Measurements from ENCODE around the gene CAPN7.

Gene CAPN7

GRCh38 chr3:15220661-15221060 is 14.6 kb downstream of the CAPN7 start:
- no peak overlapping the region for H3K9ac ChIP-seq (ENCODE audit: low read depth, low read length)
- no peaks in the 10 kb centered on the region; the same call in 1 of the 2 replicates for H3K79me2 ChIP-seq (ENCODE audit: insufficient read depth, low read length)
- TF ChIP-seq EZH2 (IDR thresholded peaks at IDR 0.05; ENCODE audit: borderline replicate concordance, low read depth, low read length, severe bottlenecking): no peak
- TF ChIP-seq CTCF (IDR thresholded peaks at IDR 0.05; ENCODE audit: borderline replicate concordance, extremely low read depth, low read length, poor library complexity, severe bottlenecking): no peak
- ATAC-seq (ENCODE audit: insufficient read depth, low read depth) (no peak), DNase-seq (no peak)
- H3K4me1 ChIP-seq (ENCODE audit: insufficient read depth, low read length): no peaks in the 10 kb centered on the region; the same call in 1 of the 2 replicates
- no peak overlapping the region for H3K27ac ChIP-seq (ENCODE audit: low read length)
- no peak overlapping the region for H3K4me3 ChIP-seq (ENCODE audit: low read depth in 1 of 2, low read length in 2 of 2)
- H3K4me2 ChIP-seq (ENCODE audit: insufficient read depth, low read length): no peak overlapping the region
- H2AFZ ChIP-seq (ENCODE audit: low read depth, low read length): no peak overlapping the region
- peaks cover 91% of the 10 kb centered on the region for H3K36me3 ChIP-seq (ENCODE audit: insufficient read depth, low read length)
- no peaks in the 10 kb centered on the region; the same call in 1 of the 2 replicates for H4K20me1 ChIP-seq (ENCODE audit: insufficient read depth, low read length)
- no peaks in the 10 kb centered on the region for H3K9me3 ChIP-seq (ENCODE audit: insufficient read depth, low read length, severe bottlenecking)
- no peaks in the 10 kb centered on the region for H3K27me3 ChIP-seq (ENCODE audit: insufficient read depth, low read length, poor library complexity)

GRCh38 chr3:15221574-15222217 is 15.7 kb downstream of the CAPN7 start:
- no peak overlapping the region for H3K4me3 ChIP-seq (ENCODE audit: low read depth in 1 of 2, low read length in 2 of 2)
- H3K9me3 ChIP-seq (ENCODE audit: insufficient read depth, low read length, severe bottlenecking): no peaks in the 10 kb centered on the region
- DNase-seq: no peak
- H3K36me3 ChIP-seq (ENCODE audit: insufficient read depth, low read length): peaks cover 91% of the 10 kb centered on the region
- no peaks in the 10 kb centered on the region; the same call in 1 of the 2 replicates for H3K79me2 ChIP-seq (ENCODE audit: insufficient read depth, low read length)
- H4K20me1 ChIP-seq (ENCODE audit: insufficient read depth, low read length): no peaks in the 10 kb centered on the region; the same call in 1 of the 2 replicates
- H3K4me2 ChIP-seq (ENCODE audit: insufficient read depth, low read length): no peak overlapping the region
- no peak overlapping the region for H3K27ac ChIP-seq (ENCODE audit: low read length)
- H3K27me3 ChIP-seq (ENCODE audit: insufficient read depth, low read length, poor library complexity): no peaks in the 10 kb centered on the region
- TF ChIP-seq CTCF (IDR thresholded peaks at IDR 0.05; ENCODE audit: borderline replicate concordance, extremely low read depth, low read length, poor library complexity, severe bottlenecking) (no peak), EZH2 (IDR thresholded peaks at IDR 0.05; ENCODE audit: borderline replicate concordance, low read depth, low read length, severe bottlenecking) (no peak)
- ATAC-seq (ENCODE audit: insufficient read depth, low read depth): no peak
- H3K9ac ChIP-seq (ENCODE audit: low read depth, low read length): no peak overlapping the region
- H2AFZ ChIP-seq (ENCODE audit: low read depth, low read length): no peak overlapping the region
- H3K4me1 ChIP-seq (ENCODE audit: insufficient read depth, low read length): no peaks in the 10 kb centered on the region; the same call in 1 of the 2 replicates

GRCh38 chr3:15223685-15224572 is 17.9 kb downstream of the CAPN7 start:
- no peaks in the 10 kb centered on the region for H3K79me2 ChIP-seq (ENCODE audit: insufficient read depth, low read length)
- no peak for DNase-seq
- peaks cover 86% of the 10 kb centered on the region for H3K36me3 ChIP-seq (ENCODE audit: insufficient read depth, low read length)
- H3K27me3 ChIP-seq (ENCODE audit: insufficient read depth, low read length, poor library complexity): no peaks in the 10 kb centered on the region
- H4K20me1 ChIP-seq (ENCODE audit: insufficient read depth, low read length): no peaks in the 10 kb centered on the region; the same call in 1 of the 2 replicates
- no peak overlapping the region for H2AFZ ChIP-seq (ENCODE audit: low read depth, low read length)
- no peak for ATAC-seq (ENCODE audit: insufficient read depth, low read depth)
- no peaks in the 10 kb centered on the region for H3K9me3 ChIP-seq (ENCODE audit: insufficient read depth, low read length, severe bottlenecking)
- no peak for TF ChIP-seq EZH2 (IDR thresholded peaks at IDR 0.05; ENCODE audit: borderline replicate concordance, low read depth, low read length, severe bottlenecking)
- no peak for TF ChIP-seq CTCF (IDR thresholded peaks at IDR 0.05; ENCODE audit: borderline replicate concordance, extremely low read depth, low read length, poor library complexity, severe bottlenecking)
- no peak overlapping the region for H3K27ac ChIP-seq (ENCODE audit: low read length)
- no peak overlapping the region for H3K4me2 ChIP-seq (ENCODE audit: insufficient read depth, low read length)
- H3K4me3 ChIP-seq (ENCODE audit: low read depth in 1 of 2, low read length in 2 of 2): no peak overlapping the region
- H3K9ac ChIP-seq (ENCODE audit: low read depth, low read length): no peak overlapping the region
- H3K4me1 ChIP-seq (ENCODE audit: insufficient read depth, low read length): no peaks in the 10 kb centered on the region

Data from DND-41 (cell line).